PC-9 (cell line): ENCODE results near the gene ATG2B. TPM values are rescaled to one million over a fixed set of nuclear protein-coding genes. Genes with fewer than 3 reads are reported as not detected.

Source experiments
- BruUV-seq: library from RNA; stranded (reverse); fragments of 400-500 nt; replicated peaks from 2 replicates; lab custom pipeline; 2021; lab: Mats Ljungman, UMichigan
- CTCF ChIA-PET: fragments of 300-600 bp; sonication (Branson Sonifier 250); formaldehyde crosslinking; loops from one replicate; lab custom pipeline; 2022; ENCODE audit warnings: antibody characterized with exemption; lab: Charles Lee
- POLR2A ChIA-PET: fragments of 300-600 bp; sonication (Branson Sonifier 250); formaldehyde crosslinking; loops from one replicate; lab custom pipeline; 2022; ENCODE audit warnings: antibody characterized with exemption; ENCODE audit not compliant: unreplicated experiment; lab: Charles Lee
- DNase-seq, 2 experiments: peaks; one replicate each; pipeline versions ENCODE4 v3.0.0 to v3.0.0-alpha.2; 2015 to 2022; ENCODE audit warnings: mixed read lengths in 1 of 2
- H2AFZ ChIP-seq: fragments of 200-600 bp; sonication (generic); 2 replicates; pipeline ENCODE4 v1.8.1; 2017; ENCODE audit warnings: antibody characterized with exemption
- H3F3A ChIP-seq: fragments of 200-600 bp; sonication (generic); 2 replicates; pipeline ENCODE4 v1.8.1; 2017; ENCODE audit warnings: antibody characterized with exemption, mild to moderate bottlenecking, low read depth; ENCODE audit not compliant: insufficient read depth
- H3K27ac ChIP-seq: fragments of 200-600 bp; sonication (generic); 2 replicates; pipeline ENCODE4 v1.6.1; 2016; ENCODE audit warnings: mixed run types
- H3K27me3 ChIP-seq: fragments of 200-600 bp; sonication (generic); 2 replicates; pipeline ENCODE4 v1.6.1; 2016; ENCODE audit warnings: low read depth, mixed run types; ENCODE audit not compliant: insufficient read depth
- H3K36me3 ChIP-seq: fragments of 200-600 bp; sonication (generic); 2 replicates; pipeline ENCODE4 v1.6.1; 2016; ENCODE audit warnings: low read depth, mixed run types
- H3K4me1 ChIP-seq: fragments of 200-600 bp; sonication (generic); replicated peaks from 2 replicates; pipeline ENCODE4 v1.6.1; 2016; ENCODE audit warnings: mixed run types; ENCODE audit not compliant: insufficient read depth
- H3K4me2 ChIP-seq: fragments of 200-600 bp; sonication (generic); 2 replicates; pipeline ENCODE4 v1.6.1; 2017; ENCODE audit warnings: mixed run types
- H3K4me3 ChIP-seq: fragments of 200-600 bp; sonication (generic); 2 replicates; pipeline ENCODE4 v1.6.1; 2016; ENCODE audit warnings: mixed run types
- H3K79me2 ChIP-seq: fragments of 200-600 bp; sonication (generic); 2 replicates; pipeline ENCODE4 v1.6.1; 2017; ENCODE audit warnings: low read depth, mixed run types
- H3K9me2 ChIP-seq: fragments of 200-600 bp; sonication (generic); 2 replicates; pipeline ENCODE4 v1.8.1; 2017; ENCODE audit warnings: mild to moderate bottlenecking; ENCODE audit not compliant: insufficient read depth
- H3K9me3 ChIP-seq: fragments of 200-600 bp; sonication (generic); 2 replicates; pipeline ENCODE4 v1.8.1; 2016; ENCODE audit warnings: low read depth; ENCODE audit not compliant: insufficient read depth
- H4K20me1 ChIP-seq: fragments of 200-600 bp; sonication (generic); 2 replicates; pipeline ENCODE4 v1.8.1; 2017; ENCODE audit not compliant: insufficient read depth
- CTCF ChIP-seq: fragments of 200-600 bp; sonication (generic); conservative IDR thresholded peaks from 2 replicates; pipeline ENCODE4 v1.6.1; 2017; ENCODE audit warnings: mixed run types, antibody characterized with exemption, mild to moderate bottlenecking, moderate library complexity
- EZH2 ChIP-seq: fragments of 200-600 bp; sonication (generic); IDR thresholded peaks from 2 replicates; pipeline ENCODE4 v1.8.0; 2017; ENCODE audit warnings: antibody characterized with exemption, low read depth
- intact Hi-C: fragments of 100-400 bp; cut with micrococcal nuclease; formaldehyde crosslinking; loops from one replicate; pipeline ENCODE4 v1.10.0; 2022; ENCODE audit not compliant: unreplicated experiment
- total RNA-seq: library from RNA; stranded (reverse); gene quantifications from 2 replicates; pipeline ENCODE4 v1.2.3, GENCODE V29; 2021

The ATG2B gene
- total RNA-seq, 1 experiment from 2014 or later, result 6.6 TPM

- H3K36me3 ChIP-seq, result no peaks in the 10 kb centered on the region
- ChIA-PET POLR2A (no interaction called here), CTCF (no interaction called here)
- peaks cover 21% of the 10 kb centered on the region for H3K4me1 ChIP-seq
- H3K9me3 ChIP-seq, result no peaks in the 10 kb centered on the region
- no peaks in the 10 kb centered on the region for H4K20me1 ChIP-seq
- H3K27ac ChIP-seq, result no peak overlapping the region
- intact Hi-C loops, result no loop called here
- no peaks in the 10 kb centered on the region for H3K27me3 ChIP-seq
- BruUV-seq, result no TSS peak
- H2AFZ ChIP-seq, result no peak overlapping the region
- H3F3A ChIP-seq, result no peaks in the 10 kb centered on the region
- H3K4me2 ChIP-seq, result no peak overlapping the region
- H3K9me2 ChIP-seq, result no peaks in the 10 kb centered on the region
- H3K79me2 ChIP-seq, result no peaks in the 10 kb centered on the region
- DNase-seq, result no peak
- TF ChIP-seq CTCF, result no peak
- TF ChIP-seq EZH2, result no peak
- H3K4me3 ChIP-seq, result no peak overlapping the region
Measured at GRCh38 chr14:96251656-96252155, 111.4 kb downstream of the ATG2B start.

GRCh38 chr14:96250485-96250884 lies 112.7 kb downstream of the ATG2B start:
- ChIA-PET POLR2A (no interaction called here), CTCF (no interaction called here)
- Histone ChIP-seq H2AFZ (no peak overlapping the region), H3K9me3 (no peaks in the 10 kb centered on the region), H3K27me3 (no peaks in the 10 kb centered on the region), H3K4me2 (no peak overlapping the region), H3K4me3 (no peak overlapping the region), H3K27ac (no peak overlapping the region), H4K20me1 (no peaks in the 10 kb centered on the region), H3K4me1 (peaks cover 31% of the 10 kb centered on the region), H3F3A (peaks cover 9% of the 10 kb centered on the region; the same call in 1 of the 2 replicates), H3K36me3 (no peaks in the 10 kb centered on the region), H3K79me2 (no peaks in the 10 kb centered on the region), H3K9me2 (no peaks in the 10 kb centered on the region)
- no peak for DNase-seq
- intact Hi-C loops, result no loop called here
- no TSS peak for BruUV-seq
- TF ChIP-seq CTCF (no peak), EZH2 (no peak)

DNA sequence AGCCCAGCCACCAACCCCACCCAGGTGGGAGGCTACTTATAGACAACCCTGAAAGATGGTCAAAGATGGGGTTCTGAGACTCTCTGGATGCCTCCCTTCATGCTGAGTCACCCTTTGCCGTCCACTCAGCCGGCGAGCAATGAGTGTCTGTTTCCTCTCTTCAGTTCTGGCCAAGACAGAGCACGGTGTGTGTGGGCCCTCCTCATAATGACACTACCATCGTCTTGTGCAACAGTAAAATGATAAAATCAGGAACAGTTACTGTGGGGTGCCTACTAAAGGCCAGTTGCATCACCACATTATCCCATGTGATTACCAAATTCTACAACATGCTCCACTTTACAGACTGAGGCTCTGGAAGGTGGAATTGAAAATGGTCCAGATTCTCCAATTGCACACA lies 114.1 kb downstream of the ATG2B start:
- Histone ChIP-seq H2AFZ (no peak overlapping the region), H3K9me3 (no peaks in the 10 kb centered on the region), H3K4me3 (no peak overlapping the region), H3K27ac (no peak overlapping the region), H3K27me3 (no peaks in the 10 kb centered on the region), H3K79me2 (no peaks in the 10 kb centered on the region), H3F3A (peaks cover 12% of the 10 kb centered on the region; the same call in 1 of the 2 replicates), H4K20me1 (no peaks in the 10 kb centered on the region), H3K36me3 (no peaks in the 10 kb centered on the region), H3K4me2 (no peak overlapping the region), H3K4me1 (peaks cover 26% of the 10 kb centered on the region), H3K9me2 (no peaks in the 10 kb centered on the region)
- BruUV-seq, result no TSS peak
- TF ChIP-seq CTCF, result no peak
- TF ChIP-seq EZH2, result no peak
- no peak for DNase-seq
- CTCF ChIA-PET, result no interaction called here
- intact Hi-C loops, result no loop called here
- POLR2A ChIA-PET, result no interaction called here
